Testis (tissue), 2 donors: ENCODE data around the gene RARG.

Experiments
- POLR2A ChIP-seq: fragments of 450-650 bp; IDR thresholded peaks from one replicate; pipeline ENCODE4 v1.6.1; 2017; ENCODE audit warnings: antibody characterized with exemption, mild to moderate bottlenecking, moderate library complexity
- TF ChIP-seq, protein P1 (sequence below), 3 experiments: fragments of 450-650 bp in 2 of 3; fragments of 200-600 bp in 1 of 3; sonication (generic) in 1 of 3; IDR thresholded peaks; one replicate each; pipeline ENCODE4 v1.5.1; 2016 to 2019; ENCODE audit warnings: antibody characterized with exemption in 3 of 3, mild to moderate bottlenecking in 2 of 3, moderate library complexity in 1 of 3

DNA sequence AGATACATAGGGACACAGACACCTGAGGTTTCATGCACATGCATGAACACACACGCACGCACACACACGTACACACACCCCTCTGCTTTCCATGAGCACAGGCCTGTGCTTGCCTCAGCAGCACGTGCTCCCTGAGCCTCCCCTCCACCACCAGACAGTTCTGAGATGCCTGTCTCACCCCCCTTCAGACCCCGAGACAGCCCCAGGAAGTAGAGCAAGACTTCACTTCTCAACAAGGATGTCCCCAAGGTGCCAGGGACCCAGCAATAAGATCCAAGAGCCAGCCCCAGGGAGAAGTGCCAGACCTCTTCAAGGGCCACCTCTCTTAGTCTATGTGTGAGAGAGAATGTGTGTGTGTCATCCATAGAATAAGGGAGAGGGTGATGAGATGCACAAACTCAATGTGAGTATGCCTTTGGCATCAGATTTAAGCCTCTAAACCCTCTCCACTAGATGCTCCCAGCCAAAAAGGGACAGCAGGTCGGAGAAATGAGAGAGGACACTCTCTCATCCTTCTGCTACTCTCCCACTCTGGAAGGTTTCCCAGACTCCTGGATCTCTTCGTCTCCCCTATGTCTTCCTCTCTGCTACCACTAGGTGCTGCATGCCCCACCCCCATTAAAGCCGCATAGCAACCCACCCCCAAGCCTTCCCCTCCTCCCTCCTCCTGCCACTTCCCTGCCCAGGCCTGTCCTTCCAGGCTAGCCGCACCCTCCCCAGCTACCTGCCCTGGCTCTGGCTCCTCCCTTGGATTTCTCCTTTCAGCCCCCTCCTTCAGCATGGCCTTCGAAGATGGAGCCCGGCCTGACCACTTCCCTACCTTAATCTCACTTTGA is 7.7 kb downstream of the RARG start:
- TF ChIP-seq, protein P1, sequence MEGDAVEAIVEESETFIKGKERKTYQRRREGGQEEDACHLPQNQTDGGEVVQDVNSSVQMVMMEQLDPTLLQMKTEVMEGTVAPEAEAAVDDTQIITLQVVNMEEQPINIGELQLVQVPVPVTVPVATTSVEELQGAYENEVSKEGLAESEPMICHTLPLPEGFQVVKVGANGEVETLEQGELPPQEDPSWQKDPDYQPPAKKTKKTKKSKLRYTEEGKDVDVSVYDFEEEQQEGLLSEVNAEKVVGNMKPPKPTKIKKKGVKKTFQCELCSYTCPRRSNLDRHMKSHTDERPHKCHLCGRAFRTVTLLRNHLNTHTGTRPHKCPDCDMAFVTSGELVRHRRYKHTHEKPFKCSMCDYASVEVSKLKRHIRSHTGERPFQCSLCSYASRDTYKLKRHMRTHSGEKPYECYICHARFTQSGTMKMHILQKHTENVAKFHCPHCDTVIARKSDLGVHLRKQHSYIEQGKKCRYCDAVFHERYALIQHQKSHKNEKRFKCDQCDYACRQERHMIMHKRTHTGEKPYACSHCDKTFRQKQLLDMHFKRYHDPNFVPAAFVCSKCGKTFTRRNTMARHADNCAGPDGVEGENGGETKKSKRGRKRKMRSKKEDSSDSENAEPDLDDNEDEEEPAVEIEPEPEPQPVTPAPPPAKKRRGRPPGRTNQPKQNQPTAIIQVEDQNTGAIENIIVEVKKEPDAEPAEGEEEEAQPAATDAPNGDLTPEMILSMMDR (IDR thresholded peaks at IDR 0.05): no peak
- TF ChIP-seq POLR2A: no peak
